ENCODE results near the gene CPZ. TPM values are rescaled to one million over a fixed set of nuclear protein-coding genes. Genes with fewer than 3 reads are reported as not detected.

The CPZ gene
- total and polyA plus RNA-seq, 2 donors = 0.94 to 4.4 TPM

DNA sequence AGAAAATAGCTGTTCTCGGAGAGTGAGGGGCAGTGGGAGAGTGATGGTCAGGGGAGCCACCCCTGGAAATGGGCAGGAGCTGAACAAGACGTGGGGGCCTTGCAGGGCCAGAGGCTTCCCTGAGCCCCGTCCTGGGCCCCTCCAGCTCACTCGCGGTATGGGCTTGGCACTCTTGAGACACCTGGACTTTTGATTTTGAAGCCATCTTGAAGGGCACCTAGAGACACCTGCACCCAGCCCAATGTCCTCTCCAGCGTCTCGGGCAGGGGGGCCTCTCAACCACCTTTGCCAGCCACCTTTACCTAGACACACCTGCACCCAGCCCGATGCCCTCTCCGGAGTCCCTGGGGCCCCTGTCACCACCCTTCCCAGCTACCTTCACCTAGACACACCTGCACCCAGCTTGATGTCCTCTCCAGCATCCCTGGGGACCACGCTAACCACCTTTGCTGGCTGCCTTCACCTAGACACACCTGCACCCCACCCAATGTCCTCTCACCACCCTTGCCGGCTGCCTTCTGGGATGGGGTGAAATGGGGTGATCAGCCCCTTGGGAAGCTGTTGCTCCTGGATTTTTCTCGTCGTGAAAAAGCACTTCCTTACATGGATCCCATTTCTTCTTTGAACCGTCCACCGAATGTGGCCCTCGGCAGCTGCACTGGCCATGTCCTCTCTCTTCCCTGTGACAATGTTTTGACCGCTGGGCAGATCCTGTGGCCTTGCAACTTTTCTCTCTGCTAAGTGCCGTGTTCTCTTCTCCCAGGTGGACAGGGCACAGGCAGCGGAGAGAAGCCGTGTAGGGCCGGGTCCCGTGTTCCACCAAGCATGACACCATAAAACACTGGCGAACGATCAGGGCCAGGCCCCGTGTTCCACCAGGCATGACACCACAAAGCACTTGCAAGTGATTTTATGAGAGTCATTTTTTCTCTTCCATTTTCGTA, 47.5 kb downstream of the CPZ start:
- Histone ChIP-seq H3K27ac (ENCODE audit: low read depth in 1 of 2, low read length in 1 of 2) (no peak overlapping the region), H3K36me3 (ENCODE audit: control insufficient read depth in 2 of 2, insufficient read depth in 2 of 2, low read length in 1 of 2) (no peaks in the 10 kb centered on the region), H3K4me3 (ENCODE audit: low read length in 2 of 2) (no peak overlapping the region), H3K27me3 (ENCODE audit: control insufficient read depth in 2 of 2, insufficient read depth in 1 of 2, low read length in 1 of 2) (no peaks in the 10 kb centered on the region), H3K9me3 (ENCODE audit: control insufficient read depth in 2 of 2, insufficient read depth in 1 of 2, low read length in 1 of 2) (no peaks in the 10 kb centered on the region), H3K4me1 (ENCODE audit: control insufficient read depth in 2 of 2, insufficient read depth in 2 of 2, low read length in 2 of 2) (no peaks in the 10 kb centered on the region)
- DNase-seq (ENCODE audit: low read depth in 6 of 9, low spot score in 9 of 9) = no peak
- WGBS = 86% methylated on average over 26 of the region's 26 CpGs

GRCh38 chr4:8640816-8641215, 48.3 kb downstream of the CPZ start:
- H3K4me3 ChIP-seq (ENCODE audit: low read length in 2 of 2) = no peak overlapping the region
- 93% methylated on average over 11 of the region's 11 CpGs for WGBS
- no peaks in the 10 kb centered on the region for H3K36me3 ChIP-seq (ENCODE audit: control insufficient read depth in 2 of 2, insufficient read depth in 2 of 2, low read length in 1 of 2)
- H3K27ac ChIP-seq (ENCODE audit: low read depth in 1 of 2, low read length in 1 of 2) = no peak overlapping the region
- no peak for DNase-seq (ENCODE audit: low read depth in 6 of 9, low spot score in 9 of 9)
- no peaks in the 10 kb centered on the region for H3K4me1 ChIP-seq (ENCODE audit: control insufficient read depth in 2 of 2, insufficient read depth in 2 of 2, low read length in 2 of 2)
- H3K27me3 ChIP-seq (ENCODE audit: control insufficient read depth in 2 of 2, insufficient read depth in 1 of 2, low read length in 1 of 2) = no peaks in the 10 kb centered on the region
- H3K9me3 ChIP-seq (ENCODE audit: control insufficient read depth in 2 of 2, insufficient read depth in 1 of 2, low read length in 1 of 2) = no peaks in the 10 kb centered on the region

DNA sequence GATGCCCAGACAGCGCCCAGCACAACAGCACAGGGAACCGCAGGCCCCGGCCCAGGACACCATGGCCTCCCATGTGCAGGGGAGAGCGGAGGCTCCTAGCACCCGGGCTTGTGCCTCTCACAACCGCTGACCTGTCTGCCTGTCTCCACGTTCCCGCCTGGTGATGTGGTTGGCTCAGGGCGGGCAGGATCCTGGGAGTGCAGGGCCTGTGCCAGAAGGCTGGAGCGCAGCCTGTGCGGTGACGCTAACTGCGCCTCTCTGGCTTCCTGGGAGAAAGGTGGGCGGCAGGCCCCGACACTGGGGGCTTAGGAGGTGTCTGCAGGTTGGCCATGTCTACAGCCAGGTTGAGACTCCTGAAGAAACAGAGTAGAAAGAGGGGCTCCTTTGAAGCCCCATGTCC, 48.7 kb downstream of the CPZ start:
- Histone ChIP-seq H3K9me3 (ENCODE audit: control insufficient read depth in 2 of 2, insufficient read depth in 1 of 2, low read length in 1 of 2) (no peaks in the 10 kb centered on the region), H3K27ac (ENCODE audit: low read depth in 1 of 2, low read length in 1 of 2) (no peak overlapping the region), H3K4me3 (ENCODE audit: low read length in 2 of 2) (no peak overlapping the region), H3K36me3 (ENCODE audit: control insufficient read depth in 2 of 2, insufficient read depth in 2 of 2, low read length in 1 of 2) (no peaks in the 10 kb centered on the region), H3K4me1 (ENCODE audit: control insufficient read depth in 2 of 2, insufficient read depth in 2 of 2, low read length in 2 of 2) (no peaks in the 10 kb centered on the region), H3K27me3 (ENCODE audit: control insufficient read depth in 2 of 2, insufficient read depth in 1 of 2, low read length in 1 of 2) (no peaks in the 10 kb centered on the region)
- 93% methylated on average over 15 of the region's 15 CpGs for WGBS
- no peak for DNase-seq (ENCODE audit: low read depth in 6 of 9, low spot score in 9 of 9)

DNA sequence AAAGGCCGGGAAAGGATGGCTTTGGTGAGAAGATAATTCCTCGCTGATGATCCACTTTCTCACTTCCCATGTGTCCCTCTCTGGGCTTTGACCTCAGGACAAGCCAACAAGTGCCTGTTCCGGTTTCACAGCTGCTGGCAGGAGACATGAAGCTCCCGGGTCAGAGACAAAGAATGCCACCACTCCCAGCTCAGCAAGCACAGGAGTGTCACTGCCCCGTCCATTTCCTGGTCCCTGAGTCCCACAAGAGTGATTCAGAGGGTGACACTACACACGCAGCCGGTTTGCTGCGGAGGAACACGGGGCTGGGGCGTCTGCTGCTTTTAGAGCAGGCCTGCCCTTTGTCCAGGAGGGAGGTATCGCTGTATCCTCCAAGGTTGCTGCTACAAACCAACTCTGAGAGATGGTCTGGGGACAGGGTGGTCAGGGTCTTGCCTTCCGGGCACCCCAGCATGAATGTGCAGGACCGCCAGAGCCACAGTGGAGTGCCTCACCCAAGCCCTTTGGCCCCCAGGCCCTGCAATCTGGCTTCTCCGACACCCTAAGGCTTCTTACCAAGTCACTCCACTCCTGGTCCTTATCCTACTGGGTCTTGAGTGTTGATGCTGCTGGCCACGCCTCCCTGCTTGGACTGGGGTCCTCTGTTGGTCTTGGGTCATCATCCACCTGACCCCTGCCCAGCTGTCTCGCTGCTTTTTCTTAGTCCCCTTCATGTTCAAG, 49.5 kb downstream of the CPZ start:
- no peak overlapping the region for H3K27ac ChIP-seq (ENCODE audit: low read depth in 1 of 2, low read length in 1 of 2)

DNA sequence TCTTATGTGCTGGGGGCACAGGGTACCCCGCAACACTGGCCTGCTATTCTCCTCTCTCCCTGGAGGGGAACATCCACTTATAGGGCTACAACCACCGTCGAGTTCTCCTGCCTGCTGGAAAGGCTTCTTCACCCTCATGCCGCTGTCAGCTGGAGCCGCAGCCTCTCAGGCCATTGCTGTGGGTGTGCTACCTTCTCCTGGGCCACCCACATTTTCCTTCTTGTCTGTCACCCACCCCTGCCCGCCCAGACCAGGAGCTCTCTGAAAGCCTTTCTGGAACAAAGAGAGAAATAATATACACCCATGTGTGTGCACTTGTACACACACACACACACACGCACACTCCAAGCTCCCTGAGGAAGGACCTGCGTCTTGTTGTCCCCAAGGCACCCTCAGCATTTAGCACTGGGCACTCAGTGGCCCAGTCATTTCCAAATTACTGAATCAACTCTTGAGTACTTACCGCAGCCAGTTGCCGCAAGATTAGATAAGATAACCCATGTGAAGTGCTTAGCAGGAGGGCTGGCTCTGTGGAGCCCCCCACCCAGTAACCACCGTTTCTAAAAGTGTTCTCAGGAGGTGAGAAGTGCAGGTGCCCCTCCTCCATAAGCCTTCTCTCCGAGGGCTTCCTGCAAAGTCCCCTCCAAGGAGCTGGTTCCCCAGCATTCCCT, 50.2 kb downstream of the CPZ start:
- H3K4me3 ChIP-seq (ENCODE audit: low read length in 2 of 2) = no peak overlapping the region
- no peaks in the 10 kb centered on the region for H3K36me3 ChIP-seq (ENCODE audit: control insufficient read depth in 2 of 2, insufficient read depth in 2 of 2, low read length in 1 of 2)
- no peak overlapping the region for H3K27ac ChIP-seq (ENCODE audit: low read depth in 1 of 2, low read length in 1 of 2)
- WGBS = 74% methylated on average over 12 of the region's 12 CpGs
- H3K9me3 ChIP-seq (ENCODE audit: control insufficient read depth in 2 of 2, insufficient read depth in 1 of 2, low read length in 1 of 2) = no peaks in the 10 kb centered on the region
- no peak for DNase-seq (ENCODE audit: low read depth in 6 of 9, low spot score in 9 of 9)
- H3K4me1 ChIP-seq (ENCODE audit: control insufficient read depth in 2 of 2, insufficient read depth in 2 of 2, low read length in 2 of 2) = no peaks in the 10 kb centered on the region
- no peaks in the 10 kb centered on the region for H3K27me3 ChIP-seq (ENCODE audit: control insufficient read depth in 2 of 2, insufficient read depth in 1 of 2, low read length in 1 of 2)

More for the DNA sequence above, 49.5 kb downstream of the CPZ start:
- Histone ChIP-seq H3K9me3 (ENCODE audit: control insufficient read depth in 2 of 2, insufficient read depth in 1 of 2, low read length in 1 of 2) (no peaks in the 10 kb centered on the region), H3K4me3 (ENCODE audit: low read length in 2 of 2) (no peak overlapping the region), H3K27me3 (ENCODE audit: control insufficient read depth in 2 of 2, insufficient read depth in 1 of 2, low read length in 1 of 2) (no peaks in the 10 kb centered on the region), H3K4me1 (ENCODE audit: control insufficient read depth in 2 of 2, insufficient read depth in 2 of 2, low read length in 2 of 2) (no peaks in the 10 kb centered on the region), H3K36me3 (ENCODE audit: control insufficient read depth in 2 of 2, insufficient read depth in 2 of 2, low read length in 1 of 2) (no peaks in the 10 kb centered on the region)
- WGBS = 89% methylated on average over 16 of the region's 16 CpGs
- DNase-seq (ENCODE audit: low read depth in 6 of 9, low spot score in 9 of 9) = no peak

DNA sequence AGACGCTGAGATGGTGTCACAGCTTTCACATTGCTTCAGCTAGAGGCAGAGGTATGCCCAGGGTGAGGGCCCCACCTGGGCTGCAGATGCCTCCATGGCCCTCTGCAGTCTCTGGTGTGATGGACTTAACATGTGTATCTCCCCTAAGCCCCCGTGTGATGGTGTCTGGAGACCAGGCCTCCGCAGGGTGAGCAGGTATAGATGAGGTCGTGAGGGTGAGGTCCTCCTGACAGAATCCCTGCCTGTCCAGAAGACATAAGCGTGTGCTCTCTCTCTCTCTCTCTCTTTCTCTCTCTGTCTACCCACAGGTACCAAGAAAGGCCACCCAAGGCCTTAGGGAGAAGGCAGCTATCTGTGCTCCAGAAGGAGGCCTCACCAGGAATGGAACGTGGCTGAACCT, 50.9 kb downstream of the CPZ start:
- Histone ChIP-seq H3K36me3 (ENCODE audit: control insufficient read depth in 2 of 2, insufficient read depth in 2 of 2, low read length in 1 of 2) (no peaks in the 10 kb centered on the region), H3K27ac (ENCODE audit: low read depth in 1 of 2, low read length in 1 of 2) (no peak overlapping the region), H3K4me1 (ENCODE audit: control insufficient read depth in 2 of 2, insufficient read depth in 2 of 2, low read length in 2 of 2) (no peaks in the 10 kb centered on the region), H3K27me3 (ENCODE audit: control insufficient read depth in 2 of 2, insufficient read depth in 1 of 2, low read length in 1 of 2) (no peaks in the 10 kb centered on the region), H3K9me3 (ENCODE audit: control insufficient read depth in 2 of 2, insufficient read depth in 1 of 2, low read length in 1 of 2) (no peaks in the 10 kb centered on the region), H3K4me3 (ENCODE audit: low read length in 2 of 2) (no peak overlapping the region)
- WGBS = 86% methylated on average over 6 of the region's 6 CpGs
- DNase-seq (ENCODE audit: low read depth in 6 of 9, low spot score in 9 of 9) = no peak

GRCh38 chr4:8643986-8644385, 51.4 kb downstream of the CPZ start:
- no peaks in the 10 kb centered on the region for H3K36me3 ChIP-seq (ENCODE audit: control insufficient read depth in 2 of 2, insufficient read depth in 2 of 2, low read length in 1 of 2)
- no peaks in the 10 kb centered on the region for H3K9me3 ChIP-seq (ENCODE audit: control insufficient read depth in 2 of 2, insufficient read depth in 1 of 2, low read length in 1 of 2)
- no peaks in the 10 kb centered on the region for H3K4me1 ChIP-seq (ENCODE audit: control insufficient read depth in 2 of 2, insufficient read depth in 2 of 2, low read length in 2 of 2)
- no peak overlapping the region for H3K27ac ChIP-seq (ENCODE audit: low read depth in 1 of 2, low read length in 1 of 2)
- H3K4me3 ChIP-seq (ENCODE audit: low read length in 2 of 2) = no peak overlapping the region
- 91% methylated on average over 22 of the region's 22 CpGs for WGBS
- DNase-seq (ENCODE audit: low read depth in 6 of 9, low spot score in 9 of 9) = no peak
- H3K27me3 ChIP-seq (ENCODE audit: control insufficient read depth in 2 of 2, insufficient read depth in 1 of 2, low read length in 1 of 2) = no peaks in the 10 kb centered on the region

DNA sequence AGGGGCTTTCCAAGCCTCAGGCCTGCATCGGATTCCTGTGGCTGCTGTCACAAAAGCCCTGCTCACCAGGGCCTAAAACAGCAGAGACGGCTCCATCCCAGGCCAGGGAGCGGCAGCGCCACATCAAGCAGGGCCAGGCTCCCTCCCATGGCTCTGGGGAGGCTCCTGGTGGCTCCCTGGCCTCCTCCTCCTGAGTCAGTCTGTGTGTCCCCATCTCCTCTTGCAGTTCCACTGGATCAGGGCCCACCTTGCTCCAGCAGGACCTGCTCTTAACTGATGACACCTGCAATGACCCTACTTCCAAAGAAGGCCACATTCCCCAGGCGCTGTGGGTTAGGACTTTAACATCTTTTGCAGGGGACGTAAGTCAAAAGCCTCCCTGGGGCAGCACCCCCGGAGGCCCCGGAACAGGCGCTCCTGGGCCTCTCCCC, 51.9 kb downstream of the CPZ start:
- DNase-seq (ENCODE audit: low read depth in 6 of 9, low spot score in 9 of 9) = no peak
- Histone ChIP-seq H3K4me3 (ENCODE audit: low read length in 2 of 2) (no peak overlapping the region), H3K9me3 (ENCODE audit: control insufficient read depth in 2 of 2, insufficient read depth in 1 of 2, low read length in 1 of 2) (no peaks in the 10 kb centered on the region), H3K27me3 (ENCODE audit: control insufficient read depth in 2 of 2, insufficient read depth in 1 of 2, low read length in 1 of 2) (peaks cover 0 to 3% of the 10 kb centered on the region in 2 donors), H3K4me1 (ENCODE audit: control insufficient read depth in 2 of 2, insufficient read depth in 2 of 2, low read length in 2 of 2) (no peaks in the 10 kb centered on the region), H3K36me3 (ENCODE audit: control insufficient read depth in 2 of 2, insufficient read depth in 2 of 2, low read length in 1 of 2) (no peaks in the 10 kb centered on the region), H3K27ac (ENCODE audit: low read depth in 1 of 2, low read length in 1 of 2) (no peak overlapping the region)
- 93% methylated on average over 9 of the region's 9 CpGs for WGBS
